Peyer's patch (tissue), 4 donors: Measurements from ENCODE around the gene GFI1B. TPM values are rescaled to one million over a fixed set of nuclear protein-coding genes. Genes with fewer than 3 reads are reported as not detected.

Source experiments
- DNase-seq, 3 donors: peaks; one replicate each; pipeline ENCODE4 v3.0.0-alpha.2; 2017 to 2019
- H3K27ac ChIP-seq, 4 donors: fragments of 200-600 bp; sonication (generic); one replicate each; pipeline ENCODE4 v1.5.1; 2016 to 2019
- H3K27me3 ChIP-seq, 2 donors: fragments of 200-600 bp; sonication (generic); one replicate each; pipeline ENCODE4 v1.5.1; 2019
- H3K36me3 ChIP-seq, 3 donors: fragments of 200-600 bp; sonication (generic); one replicate each; pipeline ENCODE4 v1.5.1; 2016 to 2019
- H3K4me1 ChIP-seq, 4 donors: fragments of 200-600 bp; sonication (generic); one replicate each; pipeline ENCODE4 v1.5.1; 2016 to 2019
- H3K4me3 ChIP-seq, 4 donors: fragments of 200-600 bp; sonication (generic); 1 replicate in 3 of 4; 2 replicates in 1 of 4; pipeline ENCODE4 v1.5.1; 2016 to 2019; ENCODE audit warnings: mild to moderate bottlenecking in 1 of 4
- H3K9me3 ChIP-seq, 4 donors: fragments of 200-600 bp; sonication (generic); one replicate each; pipeline ENCODE4 v1.5.1; 2016 to 2019; ENCODE audit warnings: mild to moderate bottlenecking in 1 of 4
- POLR2A ChIP-seq, 2 donors: fragments of 450-650 bp; IDR thresholded peaks; one replicate each; pipeline ENCODE4 v1.5.1; 2017; ENCODE audit warnings: antibody characterized with exemption in 2 of 2, mild to moderate bottlenecking in 2 of 2, moderate library complexity in 2 of 2
- total RNA-seq, 4 donors: library from RNA; depleted of rRNA; stranded (reverse); fragments of >200 nt; gene quantifications; one replicate each; pipeline ENCODE4 v1.1.0, GENCODE V29; 2016
- TF ChIP-seq, protein P1 (sequence below), 6 experiments: fragments of 450-650 bp in 4 of 6; fragments of 200-600 bp in 2 of 6; sonication (generic) in 1 of 6; IDR thresholded peaks; one replicate each; pipeline ENCODE4 v1.5.1; 2017 to 2019; ENCODE audit warnings: antibody characterized with exemption in 6 of 6, mild to moderate bottlenecking in 3 of 6, moderate library complexity in 1 of 6

The GFI1B gene
- total RNA-seq, 4 donors from 2014 or later: 0.88 to 2.7 (median 2.4) TPM; not detected in 1

DNA sequence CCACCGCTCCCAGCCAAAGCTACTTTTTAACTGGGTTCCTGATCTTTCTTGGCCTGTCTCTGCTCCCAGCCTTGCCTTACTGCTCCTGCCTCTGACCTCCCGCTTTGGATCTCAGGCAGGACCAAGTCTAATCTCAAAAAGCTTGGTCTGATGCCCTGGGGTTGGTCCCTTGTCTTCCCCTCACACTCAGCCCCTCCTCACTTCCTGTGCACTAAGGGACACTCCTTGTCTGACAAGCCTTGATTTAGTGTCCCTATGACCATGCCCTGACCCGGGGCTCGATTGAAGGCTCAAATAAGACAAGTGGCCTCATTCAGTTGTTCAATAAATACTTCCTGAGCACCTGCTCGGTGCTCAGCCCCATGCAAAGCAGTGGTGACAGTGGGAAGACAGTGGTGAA is 48.6 kb downstream of the GFI1B start:
- Histone ChIP-seq H3K27me3 (no peaks in the 10 kb centered on the region), H3K4me3 (no peak overlapping the region), H3K27ac (no peak overlapping the region), H3K36me3 (no peaks in the 10 kb centered on the region), H3K9me3 (no peaks in the 10 kb centered on the region), H3K4me1 (peaks cover 4 to 21% (median 14%) of the 10 kb centered on the region in 4 donors)
- DNase-seq: no peak
- TF ChIP-seq, protein P1, sequence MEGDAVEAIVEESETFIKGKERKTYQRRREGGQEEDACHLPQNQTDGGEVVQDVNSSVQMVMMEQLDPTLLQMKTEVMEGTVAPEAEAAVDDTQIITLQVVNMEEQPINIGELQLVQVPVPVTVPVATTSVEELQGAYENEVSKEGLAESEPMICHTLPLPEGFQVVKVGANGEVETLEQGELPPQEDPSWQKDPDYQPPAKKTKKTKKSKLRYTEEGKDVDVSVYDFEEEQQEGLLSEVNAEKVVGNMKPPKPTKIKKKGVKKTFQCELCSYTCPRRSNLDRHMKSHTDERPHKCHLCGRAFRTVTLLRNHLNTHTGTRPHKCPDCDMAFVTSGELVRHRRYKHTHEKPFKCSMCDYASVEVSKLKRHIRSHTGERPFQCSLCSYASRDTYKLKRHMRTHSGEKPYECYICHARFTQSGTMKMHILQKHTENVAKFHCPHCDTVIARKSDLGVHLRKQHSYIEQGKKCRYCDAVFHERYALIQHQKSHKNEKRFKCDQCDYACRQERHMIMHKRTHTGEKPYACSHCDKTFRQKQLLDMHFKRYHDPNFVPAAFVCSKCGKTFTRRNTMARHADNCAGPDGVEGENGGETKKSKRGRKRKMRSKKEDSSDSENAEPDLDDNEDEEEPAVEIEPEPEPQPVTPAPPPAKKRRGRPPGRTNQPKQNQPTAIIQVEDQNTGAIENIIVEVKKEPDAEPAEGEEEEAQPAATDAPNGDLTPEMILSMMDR (IDR thresholded peaks at IDR 0.05): no peak
- no peak for TF ChIP-seq POLR2A (IDR thresholded peaks at IDR 0.05)

DNA sequence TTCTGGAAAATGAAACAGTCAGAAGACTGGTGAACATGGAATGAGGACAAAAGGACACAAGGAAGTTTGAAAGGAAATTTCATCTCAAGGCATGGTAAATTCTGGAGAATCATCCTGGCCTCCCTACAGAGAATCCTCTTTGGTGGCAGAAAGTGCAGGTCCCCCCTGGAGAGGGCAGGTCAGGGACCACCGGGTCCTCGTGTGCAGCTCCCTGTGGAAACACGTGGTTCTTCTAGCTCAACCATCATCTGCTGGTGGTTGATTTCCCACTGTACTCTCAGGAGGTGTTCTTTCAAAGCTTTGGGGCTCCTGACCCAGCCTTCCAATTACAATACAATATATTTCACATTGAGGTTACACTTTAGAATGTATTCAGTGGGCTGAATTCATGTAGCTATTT is 49.7 kb downstream of the GFI1B start:
- no peak overlapping the region for H3K27ac ChIP-seq
- no peak for DNase-seq
- H3K9me3 ChIP-seq: no peaks in the 10 kb centered on the region
- H3K36me3 ChIP-seq: no peaks in the 10 kb centered on the region
- no peak overlapping the region for H3K4me3 ChIP-seq
- H3K4me1 ChIP-seq: peaks cover 4 to 26% (median 16%) of the 10 kb centered on the region in 4 donors
- TF ChIP-seq, protein P1 (IDR thresholded peaks at IDR 0.05): no peak
- no peak for TF ChIP-seq POLR2A (IDR thresholded peaks at IDR 0.05)
- no peaks in the 10 kb centered on the region for H3K27me3 ChIP-seq

DNA sequence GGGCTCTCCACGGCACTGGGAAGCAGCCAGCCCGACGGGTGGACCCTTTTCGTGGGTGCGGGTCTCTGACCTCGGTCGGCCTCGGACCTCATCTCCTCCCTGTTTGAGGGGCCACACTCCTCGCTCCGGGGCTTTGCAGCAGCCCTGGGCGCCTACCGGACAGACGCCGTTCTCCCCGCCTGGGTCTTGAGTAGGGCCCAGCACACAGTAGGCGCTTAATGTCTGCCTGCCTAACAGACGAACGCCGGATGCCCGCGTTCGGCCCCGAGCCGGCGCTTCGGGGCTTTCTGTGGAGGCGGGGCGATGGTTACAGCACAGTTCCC is 51.5 kb downstream of the GFI1B start:
- DNase-seq: no peak
- H3K9me3 ChIP-seq: no peaks in the 10 kb centered on the region
- peaks cover 4 to 26% (median 16%) of the 10 kb centered on the region in 4 donors for H3K4me1 ChIP-seq
- no peaks in the 10 kb centered on the region for H3K36me3 ChIP-seq
- TF ChIP-seq POLR2A (IDR thresholded peaks at IDR 0.05): no peak
- no peaks in the 10 kb centered on the region for H3K27me3 ChIP-seq
- H3K27ac ChIP-seq: peak overlapping the region; percentile 87 to 94 (median 92)
- H3K4me3 ChIP-seq: peak overlapping the region; percentile 66 to 99 (median 87)

DNA sequence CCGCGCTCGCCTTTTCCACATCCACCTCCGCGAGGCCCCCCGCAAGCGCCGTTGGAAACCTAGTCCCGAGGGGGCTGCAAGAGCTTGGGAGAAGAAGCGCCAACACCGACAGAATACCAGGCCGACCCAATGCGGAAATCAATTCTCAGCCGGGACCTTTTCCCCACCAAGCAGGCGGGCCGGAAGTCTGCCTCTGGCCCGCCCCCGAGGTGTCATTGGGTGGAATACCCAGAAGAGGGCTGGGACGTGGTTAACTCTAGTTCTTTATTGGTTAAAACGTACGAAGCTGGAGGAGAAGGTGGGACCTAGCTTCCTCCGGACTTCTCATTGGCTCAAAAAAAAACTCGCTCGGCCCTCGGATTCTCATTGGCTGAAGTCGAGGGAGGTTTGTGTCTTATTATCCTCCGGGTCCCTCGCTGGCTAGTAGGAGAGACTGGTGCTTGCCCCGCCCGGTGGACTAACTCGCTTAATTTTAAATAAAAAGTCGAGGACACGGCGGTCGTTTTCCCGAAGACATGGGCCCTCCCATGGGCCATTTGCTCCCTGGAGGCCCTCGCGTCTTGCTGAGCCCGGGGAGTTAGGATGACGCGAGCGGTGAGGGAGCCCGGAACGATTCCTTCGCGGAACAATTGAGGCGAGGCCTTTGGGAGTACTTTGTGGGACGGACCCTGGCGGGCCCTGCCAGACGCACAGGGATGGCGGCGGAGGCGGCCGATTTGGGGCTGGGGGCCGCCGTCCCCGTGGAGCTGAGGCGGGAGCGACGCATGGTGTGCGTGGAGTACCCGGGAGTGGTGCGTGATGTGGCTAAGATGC is 52.0 kb downstream of the GFI1B start, which contains the start of gene GTF3C5:
GTF3C5 (plus strand) TSS at position 681 of the 813 bp plus-strand sequence; CDS start at position 696, 15 bp downstream.
- TF ChIP-seq, protein P1 (IDR thresholded peaks at IDR 0.05): peak in 4 of 6 experiments; percentile 0 to 34 (median 26)
- peak; percentile 62 to 69 for TF ChIP-seq POLR2A (IDR thresholded peaks at IDR 0.05)
- H3K36me3 ChIP-seq: no peaks in the 10 kb centered on the region
- peak within 1 kb of the TSS; percentile 66 to 99 (median 87) for H3K4me3 ChIP-seq
- H3K4me1 ChIP-seq: peaks cover 4 to 26% (median 16%) of the 10 kb centered on the region in 4 donors
- peak within 1 kb of the TSS; percentile 87 to 94 (median 92) for H3K27ac ChIP-seq
- DNase-seq: peak; percentile 93 to 97 (median 94)
- H3K27me3 ChIP-seq: no peaks in the 10 kb centered on the region
- H3K9me3 ChIP-seq: no peaks in the 10 kb centered on the region

DNA sequence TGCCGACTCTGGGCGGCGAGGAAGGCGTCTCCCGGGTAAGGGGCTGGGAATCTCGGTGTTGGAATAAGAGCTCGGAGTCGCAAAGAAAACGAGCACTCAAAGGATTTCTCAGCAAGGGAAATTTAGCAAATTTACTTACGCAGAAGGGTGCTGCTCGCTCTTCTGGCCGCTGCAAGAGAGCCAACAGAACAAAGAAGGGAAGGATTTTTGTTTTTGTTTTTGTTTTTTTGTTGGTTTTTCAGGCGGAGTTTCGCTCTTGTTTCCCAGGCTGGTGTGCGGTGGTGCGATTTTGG is 52.6 kb downstream of the GFI1B start:
- Histone ChIP-seq H3K4me1 (peaks cover 4 to 26% (median 16%) of the 10 kb centered on the region in 4 donors), H3K36me3 (no peaks in the 10 kb centered on the region), H3K4me3 (peak overlapping the region; percentile 66 to 99 (median 87)), H3K27me3 (no peaks in the 10 kb centered on the region), H3K9me3 (no peaks in the 10 kb centered on the region), H3K27ac (peak overlapping the region; percentile 83 to 94 (median 87))
- no peak for DNase-seq
- TF ChIP-seq POLR2A (IDR thresholded peaks at IDR 0.05): no peak
- TF ChIP-seq, protein P1 (IDR thresholded peaks at IDR 0.05): no peak

GRCh38 chr9:133031496-133031911 is 53.0 kb downstream of the GFI1B start:
- Histone ChIP-seq H3K9me3 (no peaks in the 10 kb centered on the region), H3K4me1 (peaks cover 4 to 26% (median 16%) of the 10 kb centered on the region in 4 donors), H3K27ac (peak overlapping the region in 1 of 4 donors; percentile 83), H3K4me3 (peak overlapping the region; percentile 66 to 99 (median 87)), H3K36me3 (no peaks in the 10 kb centered on the region), H3K27me3 (no peaks in the 10 kb centered on the region)
- no peak for TF ChIP-seq POLR2A (IDR thresholded peaks at IDR 0.05)
- TF ChIP-seq, protein P1 (IDR thresholded peaks at IDR 0.05): no peak
- DNase-seq: peak in 1 of 3 donors; percentile 12
